ENCODE results near the gene TSPEAR. TPM values are rescaled to one million over a fixed set of nuclear protein-coding genes. Genes with fewer than 3 reads are reported as not detected.

Gene TSPEAR
- total RNA-seq, 1 experiment from 2014 or later, result not detected

- no TSS peak for BruUV-seq (replicated peaks)
- Mint-ChIP-seq H3K27me3 (ENCODE audit: unreplicated experiment) (peaks cover 2% of the 10 kb centered on the region), H3K4me3 (ENCODE audit: low read depth, unreplicated experiment) (no peak within 1 kb of the TSS), H3K9me3 (ENCODE audit: low read depth, unreplicated experiment) (no peaks in the 10 kb centered on the region), H3K36me3 (ENCODE audit: insufficient read depth, unreplicated experiment) (no peaks in the 10 kb centered on the region), H3K4me1 (ENCODE audit: low read depth, unreplicated experiment) (no peaks in the 10 kb centered on the region), H3K27ac (ENCODE audit: unreplicated experiment) (no peak within 1 kb of the TSS)
- DNase-seq, result no peak
- TF ChIP-seq CTCF (IDR thresholded peaks at IDR 0.05; ENCODE audit: unreplicated experiment), result no peak
- intact Hi-C loops (cut with micrococcal nuclease; ENCODE audit: unreplicated experiment), result no loop called here
- CTCF ChIA-PET, result no interaction called here
Observed at GRCh38 chr21:44539991-44540666, 171.2 kb downstream of the TSPEAR start, which contains the start of gene KRTAP10-1. KRTAP10-1 (minus strand) TSS chr21:44540195; CDS start chr21:44540150, 45 bp downstream.

GRCh38 chr21:44539046-44539445 lies 172.3 kb downstream of the TSPEAR start:
- Mint-ChIP-seq H3K36me3 (ENCODE audit: insufficient read depth, unreplicated experiment) (no peaks in the 10 kb centered on the region), H3K27ac (ENCODE audit: unreplicated experiment) (no peak overlapping the region), H3K9me3 (ENCODE audit: low read depth, unreplicated experiment) (no peaks in the 10 kb centered on the region), H3K4me1 (ENCODE audit: low read depth, unreplicated experiment) (no peaks in the 10 kb centered on the region), H3K27me3 (ENCODE audit: unreplicated experiment) (no peaks in the 10 kb centered on the region), H3K4me3 (ENCODE audit: low read depth, unreplicated experiment) (no peak overlapping the region)
- intact Hi-C loops (cut with micrococcal nuclease; ENCODE audit: unreplicated experiment), result no loop called here
- BruUV-seq (replicated peaks), result no TSS peak
- no peak for TF ChIP-seq CTCF (IDR thresholded peaks at IDR 0.05; ENCODE audit: unreplicated experiment)
- no peak for DNase-seq
- CTCF ChIA-PET, result no interaction called here

- TF ChIP-seq CTCF (IDR thresholded peaks at IDR 0.05; ENCODE audit: unreplicated experiment), result no peak
- intact Hi-C loops (cut with micrococcal nuclease; ENCODE audit: unreplicated experiment), result no loop called here
- no peak for DNase-seq
- H3K4me3 Mint-ChIP-seq (ENCODE audit: low read depth, unreplicated experiment), result no peak overlapping the region
- H3K4me1 Mint-ChIP-seq (ENCODE audit: low read depth, unreplicated experiment), result no peaks in the 10 kb centered on the region
- no peaks in the 10 kb centered on the region for H3K36me3 Mint-ChIP-seq (ENCODE audit: insufficient read depth, unreplicated experiment)
- CTCF ChIA-PET, result no interaction called here
- no peaks in the 10 kb centered on the region for H3K9me3 Mint-ChIP-seq (ENCODE audit: low read depth, unreplicated experiment)
- H3K27me3 Mint-ChIP-seq (ENCODE audit: unreplicated experiment), result no peaks in the 10 kb centered on the region
- BruUV-seq (replicated peaks), result no TSS peak
- no peak overlapping the region for H3K27ac Mint-ChIP-seq (ENCODE audit: unreplicated experiment)
Observed at GRCh38 chr21:44537930-44538911, 173.2 kb downstream of the TSPEAR start.

GRCh38 chr21:44535963-44536362 lies 175.4 kb downstream of the TSPEAR start:
- Mint-ChIP-seq H3K4me3 (ENCODE audit: low read depth, unreplicated experiment) (no peak overlapping the region), H3K27me3 (ENCODE audit: unreplicated experiment) (peaks cover 17% of the 10 kb centered on the region), H3K9me3 (ENCODE audit: low read depth, unreplicated experiment) (no peaks in the 10 kb centered on the region), H3K36me3 (ENCODE audit: insufficient read depth, unreplicated experiment) (no peaks in the 10 kb centered on the region), H3K27ac (ENCODE audit: unreplicated experiment) (no peak overlapping the region), H3K4me1 (ENCODE audit: low read depth, unreplicated experiment) (no peaks in the 10 kb centered on the region)
- BruUV-seq (replicated peaks), result no TSS peak
- no peak for DNase-seq
- CTCF ChIA-PET, result interaction anchor here (0.7 kb wide), 1 partner anchor 35 kb away, joined by 3 read pairs; no protein-coding TSS in a partner anchor
- intact Hi-C loops (cut with micrococcal nuclease; ENCODE audit: unreplicated experiment), result no loop called here
- no peak for TF ChIP-seq CTCF (IDR thresholded peaks at IDR 0.05; ENCODE audit: unreplicated experiment)

All from Calu3 (cell line).